Stomach (tissue), 9 donors: ENCODE results near the gene GPR152. TPM values are rescaled to one million over a fixed set of nuclear protein-coding genes. Genes with fewer than 3 reads are reported as not detected.

Experiments used
- DNase-seq, 2 donors: peaks; one replicate each; pipeline versions ENCODE4 v3.0.0 to v3.0.0-alpha.2; 2013 to 2019
- H3K27ac ChIP-seq, 5 donors: fragments of 200-600 bp in 4 of 5; sonication (generic) in 4 of 5; one replicate each; pipeline ENCODE4 v1.5.1; 2013 to 2019; ENCODE audit warnings: mild to moderate bottlenecking in 1 of 5, moderate library complexity in 1 of 5
- H3K27me3 ChIP-seq, 3 donors: fragments of 200-600 bp; sonication (generic); one replicate each; pipeline ENCODE4 v1.5.1; 2017 to 2019; ENCODE audit warnings: mixed run types in 1 of 3
- H3K36me3 ChIP-seq, 4 donors: fragments of 200-600 bp; sonication (generic); 1 replicate in 3 of 4; 2 replicates in 1 of 4; pipeline ENCODE4 v1.5.1; 2016 to 2019
- H3K4me1 ChIP-seq, 4 donors: fragments of 200-600 bp; sonication (generic); one replicate each; pipeline ENCODE4 v1.5.1; 2016 to 2019
- H3K4me3 ChIP-seq, 4 donors: fragments of 200-600 bp; sonication (generic) in 3 of 4; one replicate each; pipeline ENCODE4 v1.5.1; 2016 to 2019; ENCODE audit warnings: mild to moderate bottlenecking in 1 of 4
- H3K9me3 ChIP-seq, 4 donors: fragments of 200-600 bp; sonication (generic); one replicate each; pipeline ENCODE4 v1.5.1; 2016 to 2019
- EP300 ChIP-seq: sonication (generic); formaldehyde crosslinking; IDR thresholded peaks from one replicate; pipeline ENCODE4 v1.6.1; 2017; ENCODE audit warnings: antibody characterized with exemption
- POLR2A ChIP-seq, 4 donors: fragments of 450-650 bp; IDR thresholded peaks; one replicate each; pipeline ENCODE4 v1.6.1; 2016; ENCODE audit warnings: antibody characterized with exemption in 4 of 4, control low read depth in 2 of 4, mild to moderate bottlenecking in 1 of 4, moderate library complexity in 1 of 4
- POLR2AphosphoS5 ChIP-seq, 3 donors: sonication (generic); formaldehyde crosslinking; IDR thresholded peaks; one replicate each; pipeline ENCODE4 v1.6.1; 2016; ENCODE audit warnings: antibody characterized with exemption in 3 of 3
- WGBS, 5 donors: extraction: QIAGEN DNeasy Blood & Tissue Kit in 3 of 5; methylation state at CpG; one replicate each; pipeline versions ENCODE4 v1.1.5 to v1.1.7; 2013 to 2018; 5-methylcytosine and 5-hydroxymethylcytosine counted together
- intact Hi-C: fragments of 100-400 bp; cut with DNase I; formaldehyde crosslinking; loops from one replicate; pipeline ENCODE4 v1.15.1; 2023; ENCODE audit warnings: low total_unique reads
- polyA plus RNA-seq, 3 donors: library from polyadenylated mRNA; stranded (reverse); fragments of 200-250 nt; gene quantifications; one replicate each; pipeline ENCODE4 v1.2.3, GENCODE V29; 2013
- total RNA-seq, 5 donors: library from RNA; depleted of rRNA; stranded (reverse); fragments of >200 nt; gene quantifications; one replicate each; pipeline versions ENCODE4 v1.1.0 to v1.2.3, GENCODE V29; 2014 to 2016
- TF ChIP-seq, protein P1 (sequence below), 7 experiments: fragments of 450-650 bp in 4 of 7; fragments of 200-600 bp in 3 of 7; sonication (generic) in 3 of 7; IDR thresholded peaks; one replicate each; pipeline ENCODE4 v1.5.1; 2016 to 2019; ENCODE audit warnings: antibody characterized with exemption in 7 of 7, control low read depth in 2 of 7, mild to moderate bottlenecking in 1 of 7
- donor health status: healthy with polysubstance abuse.
- donor health status: Bipolar disorder and iron deficiency.
- donor health status: healthy.

GPR152 gene
- total and polyA plus RNA-seq, 8 donors = not detected

GRCh38 chr11:67415501-67416304, 36.8 kb downstream of the GPR152 start, which contains the start of gene CARNS1:
Gene CARNS1 (plus strand): TSS chr11:67415678. CDS start chr11:67416200, 522 bp downstream.
- H3K4me1 ChIP-seq = peaks cover 55 to 73% (median 67%) of the 10 kb centered on the region in 4 donors
- intact Hi-C loops = no loop called here
- no peaks in the 10 kb centered on the region for H3K36me3 ChIP-seq
- H3K4me3 ChIP-seq = peak within 1 kb of the TSS; percentile 42 to 47 (median 44)
- no peaks in the 10 kb centered on the region for H3K9me3 ChIP-seq
- peak within 1 kb of the TSS; percentile 14 to 86 (median 73) for H3K27ac ChIP-seq
- H3K27me3 ChIP-seq = peaks cover 0 to 43% (median 0%) of the 10 kb centered on the region in 3 donors
- 3 to 10% (median 5%) methylated on average over 6 to 67 of the region's 67 CpGs for WGBS, 5 donors
- peak in 1 of 2 donors; percentile 72 for DNase-seq
- TF ChIP-seq POLR2A (IDR thresholded peaks at IDR 0.05) (no peak), POLR2AphosphoS5 (IDR thresholded peaks at IDR 0.05) (no peak), EP300 (no peak)
- TF ChIP-seq, protein P1, sequence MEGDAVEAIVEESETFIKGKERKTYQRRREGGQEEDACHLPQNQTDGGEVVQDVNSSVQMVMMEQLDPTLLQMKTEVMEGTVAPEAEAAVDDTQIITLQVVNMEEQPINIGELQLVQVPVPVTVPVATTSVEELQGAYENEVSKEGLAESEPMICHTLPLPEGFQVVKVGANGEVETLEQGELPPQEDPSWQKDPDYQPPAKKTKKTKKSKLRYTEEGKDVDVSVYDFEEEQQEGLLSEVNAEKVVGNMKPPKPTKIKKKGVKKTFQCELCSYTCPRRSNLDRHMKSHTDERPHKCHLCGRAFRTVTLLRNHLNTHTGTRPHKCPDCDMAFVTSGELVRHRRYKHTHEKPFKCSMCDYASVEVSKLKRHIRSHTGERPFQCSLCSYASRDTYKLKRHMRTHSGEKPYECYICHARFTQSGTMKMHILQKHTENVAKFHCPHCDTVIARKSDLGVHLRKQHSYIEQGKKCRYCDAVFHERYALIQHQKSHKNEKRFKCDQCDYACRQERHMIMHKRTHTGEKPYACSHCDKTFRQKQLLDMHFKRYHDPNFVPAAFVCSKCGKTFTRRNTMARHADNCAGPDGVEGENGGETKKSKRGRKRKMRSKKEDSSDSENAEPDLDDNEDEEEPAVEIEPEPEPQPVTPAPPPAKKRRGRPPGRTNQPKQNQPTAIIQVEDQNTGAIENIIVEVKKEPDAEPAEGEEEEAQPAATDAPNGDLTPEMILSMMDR (IDR thresholded peaks at IDR 0.05) = no peak

GRCh38 chr11:67413266-67413849, 39.2 kb downstream of the GPR152 start:
- intact Hi-C loops = no loop called here
- DNase-seq = no peak
- Histone ChIP-seq H3K4me1 (peaks cover 34 to 69% (median 63%) of the 10 kb centered on the region in 4 donors), H3K27ac (no peak overlapping the region), H3K4me3 (no peak overlapping the region), H3K9me3 (no peaks in the 10 kb centered on the region), H3K36me3 (no peaks in the 10 kb centered on the region), H3K27me3 (peaks cover 0 to 66% (median 0%) of the 10 kb centered on the region in 3 donors)
- no peak for TF ChIP-seq POLR2AphosphoS5 (IDR thresholded peaks at IDR 0.05)
- TF ChIP-seq, protein P1 (IDR thresholded peaks at IDR 0.05) = no peak
- no peak for TF ChIP-seq EP300
- TF ChIP-seq POLR2A (IDR thresholded peaks at IDR 0.05) = no peak
- 33 to 58% (median 53%) methylated on average over 2 of the region's 2 CpGs for WGBS, 5 donors

GRCh38 chr11:67412495-67413179, 39.9 kb downstream of the GPR152 start:
- Histone ChIP-seq H3K9me3 (no peaks in the 10 kb centered on the region), H3K36me3 (no peaks in the 10 kb centered on the region), H3K27ac (no peak overlapping the region), H3K4me3 (no peak overlapping the region), H3K4me1 (peaks cover 29 to 69% (median 55%) of the 10 kb centered on the region in 4 donors), H3K27me3 (peaks cover 0 to 74% (median 0%) of the 10 kb centered on the region in 3 donors)
- intact Hi-C loops = no loop called here
- TF ChIP-seq, protein P1 (IDR thresholded peaks at IDR 0.05) = no peak
- 57 to 74% (median 70%) methylated on average over 2 to 9 of the region's 9 CpGs for WGBS, 5 donors
- DNase-seq = no peak

GRCh38 chr11:67411785-67412152, 40.8 kb downstream of the GPR152 start:
- TF ChIP-seq EP300 (no peak), POLR2AphosphoS5 (IDR thresholded peaks at IDR 0.05) (no peak), POLR2A (IDR thresholded peaks at IDR 0.05) (no peak)
- TF ChIP-seq, protein P1 (IDR thresholded peaks at IDR 0.05) = no peak
- Histone ChIP-seq H3K36me3 (no peaks in the 10 kb centered on the region), H3K27me3 (peaks cover 0 to 82% (median 0%) of the 10 kb centered on the region in 3 donors), H3K9me3 (no peaks in the 10 kb centered on the region), H3K4me3 (no peak overlapping the region), H3K4me1 (peaks cover 22 to 68% (median 48%) of the 10 kb centered on the region in 4 donors), H3K27ac (no peak overlapping the region)
- intact Hi-C loops = no loop called here
- 29 to 52% (median 37%) methylated on average over 7 of the region's 7 CpGs for WGBS, 5 donors
- no peak for DNase-seq
